Endothelial cell of umbilical vein (primary cell): ENCODE results near the gene SYK. TPM values are rescaled to one million over a fixed set of nuclear protein-coding genes. Genes with fewer than 3 reads are reported as not detected.

Experiments
- BruUV-seq: library from RNA; stranded (reverse); fragments of 400-500 nt; replicated peaks from 2 replicates; lab custom pipeline; 2021; lab: Mats Ljungman, UMichigan
- CTCF ChIA-PET: fragments of 300-600, 350-600 bp; sonication (Branson Sonifier 250); formaldehyde crosslinking; loops from one replicate; lab custom pipeline; 2021; ENCODE audit warnings: antibody characterized with exemption, inconsistent platforms; lab: Charles Lee
- POLR2A ChIA-PET: fragments of 300-600, 350-600 bp; sonication (Branson Sonifier 250); formaldehyde crosslinking; loops from one replicate; lab custom pipeline; 2021; ENCODE audit warnings: antibody characterized with exemption, inconsistent platforms; lab: Charles Lee
- DNase-seq: peaks from one replicate; pipeline ENCODE4 v3.0.0-alpha.2; 2011; ENCODE audit warnings: low read depth, low spot score
- FAIRE-seq: peaks from 2 replicates; lab custom pipeline; 2011; peaks lifted over from hg19 to GRCh38; lab: Jason Lieb, UNC
- H2AFZ ChIP-seq: 2 replicates; pipeline ENCODE4 v1.6.0; 2012; ENCODE audit warnings: low read depth, low read length, control low read depth, inconsistent platforms
- H3K27ac ChIP-seq: 2 replicates; pipeline ENCODE4 v1.5.1; 2011; ENCODE audit warnings: low read depth, mild to moderate bottlenecking, control low read depth, low read length, moderate library complexity; ENCODE audit not compliant: insufficient read depth
- H3K27me3 ChIP-seq, 2 experiments: 2 replicates each; pipeline versions ENCODE4 v1.6.0 to v1.6.1; 2011; ENCODE audit warnings: low read length in 2 of 2, mixed read lengths in 1 of 2; ENCODE audit not compliant: control insufficient read depth in 2 of 2, insufficient read depth in 2 of 2
- H3K36me3 ChIP-seq, 2 experiments: 2 replicates in 1 of 2; 3 replicates in 1 of 2; pipeline ENCODE4 v1.5.1; 2011; ENCODE audit warnings: low read length in 2 of 2, mild to moderate bottlenecking in 1 of 2, moderate library complexity in 1 of 2; ENCODE audit not compliant: control insufficient read depth in 2 of 2, insufficient read depth in 2 of 2; ENCODE audit errors: extremely low read depth in 1 of 2
- H3K4me1 ChIP-seq: 3 replicates; pipeline ENCODE4 v1.5.1; 2011; ENCODE audit warnings: mild to moderate bottlenecking, low read length; ENCODE audit not compliant: control insufficient read depth, insufficient read depth; ENCODE audit errors: extremely low read depth
- H3K4me2 ChIP-seq: 2 replicates; pipeline ENCODE4 v1.6.1; 2011; ENCODE audit warnings: low read length, control low read depth, mixed read lengths; ENCODE audit not compliant: insufficient read depth
- H3K4me3 ChIP-seq, 3 experiments: fragments of 200-600 bp in 1 of 3; sonication (generic), shearing (Covaris generic) in 1 of 3; replicated peaks in 1 of 3; 2 replicates each; pipeline ENCODE4 v1.5.1; 2011 to 2016; ENCODE audit warnings: control low read depth in 3 of 3, low read length in 3 of 3, mild to moderate bottlenecking in 2 of 3, inconsistent platforms in 1 of 3, low read depth in 1 of 3, moderate library complexity in 1 of 3; ENCODE audit not compliant: insufficient read depth in 1 of 3
- H3K79me2 ChIP-seq: 2 replicates; pipeline ENCODE4 v1.6.0; 2012; ENCODE audit warnings: low read length, inconsistent platforms; ENCODE audit not compliant: control insufficient read depth, insufficient read depth
- H3K9ac ChIP-seq: replicated peaks from 2 replicates; pipeline ENCODE3; 2011; ENCODE audit warnings: low read length, control low read depth; ENCODE audit not compliant: insufficient read depth; ENCODE audit errors: extremely low read depth
- H3K9me1 ChIP-seq: replicated peaks from 3 replicates; pipeline ENCODE4 v1.6.0; 2011; ENCODE audit warnings: mild to moderate bottlenecking, low read length; ENCODE audit not compliant: control insufficient read depth, insufficient read depth; ENCODE audit errors: extremely low read depth
- H3K9me3 ChIP-seq: replicated peaks from 2 replicates; pipeline ENCODE4 v1.5.1; 2012; ENCODE audit warnings: low read length, inconsistent platforms; ENCODE audit not compliant: control insufficient read depth, insufficient read depth
- H4K20me1 ChIP-seq: replicated peaks from 2 replicates; pipeline ENCODE3; 2011; ENCODE audit warnings: mild to moderate bottlenecking, low read length; ENCODE audit not compliant: control insufficient read depth, insufficient read depth; ENCODE audit errors: extremely low read depth
- EZH2 ChIP-seq: IDR thresholded peaks from 2 replicates; pipeline ENCODE4 v1.6.1; 2012; ENCODE audit warnings: borderline replicate concordance, low read depth, mild to moderate bottlenecking, moderate library complexity, low read length, inconsistent platforms; ENCODE audit not compliant: severe bottlenecking
- FOS ChIP-seq: IDR thresholded peaks from 2 replicates; pipeline ENCODE4 v1.6.1; 2011; ENCODE audit warnings: mild to moderate bottlenecking, low read length, moderate library complexity, borderline replicate concordance; ENCODE audit not compliant: insufficient read depth
- GATA2 ChIP-seq: IDR thresholded peaks from 2 replicates; pipeline ENCODE4 v1.7.0; 2011; ENCODE audit warnings: low read depth, mild to moderate bottlenecking, moderate library complexity, mixed read lengths, low read length; ENCODE audit not compliant: insufficient read length, insufficient read depth
- JUN ChIP-seq: IDR thresholded peaks from 2 replicates; pipeline ENCODE4 v1.6.1; 2011; ENCODE audit warnings: borderline replicate concordance, low read depth; ENCODE audit not compliant: insufficient read length, insufficient read depth
- MYC ChIP-seq: IDR thresholded peaks from one replicate; pipeline ENCODE4 v1.6.1; 2011; ENCODE audit warnings: mild to moderate bottlenecking, low read depth, low read length
- POLR2A ChIP-seq: IDR thresholded peaks from 2 replicates; pipeline ENCODE4 v1.6.1; 2012; ENCODE audit warnings: low read depth, mild to moderate bottlenecking, control low read depth, low read length
- POLR2AphosphoS5 ChIP-seq: IDR thresholded peaks from 2 replicates; pipeline ENCODE4 v1.6.1; 2012; ENCODE audit warnings: low read depth, mild to moderate bottlenecking, control low read depth, low read length, moderate library complexity; ENCODE audit not compliant: insufficient read depth
- dilution Hi-C: fragments of 300-500 bp; cut with MboI; formaldehyde crosslinking; loops from one replicate; pipeline ENCODE4 v1.15.0; 2019; ENCODE audit warnings: low sequenced_read_pairs; ENCODE audit not compliant: extremely low pct_ligation_motif_present
- intact Hi-C: fragments of 100-400 bp; cut with micrococcal nuclease; formaldehyde crosslinking; loops from one replicate; pipeline ENCODE4 v1.10.0; 2022
- polyA plus RNA-seq, 4 experiments: library from polyadenylated mRNA; depleted of rRNA in 3 of 4; stranded (reverse) in 3 of 4; unstranded in 1 of 4; fragments of >200 nt; gene quantifications; 2 replicates each; pipeline versions ENCODE4 v1.2.1 to v1.2.3, GENCODE V29; 2011 to 2012; ENCODE audit warnings: missing spikeins in 1 of 4
- total RNA-seq: library from RNA; stranded (reverse); gene quantifications from 2 replicates; pipeline ENCODE4 v1.2.3, GENCODE V29; 2021
- TF ChIP-seq, protein P1 (sequence below), 2 donors: IDR thresholded peaks; 1 replicate in 1 of 2; 2 replicates in 1 of 2; pipeline ENCODE4 v1.5.1; 2011; ENCODE audit warnings: low read length in 2 of 2, mild to moderate bottlenecking in 2 of 2, moderate library complexity in 2 of 2, control low read depth in 1 of 2, inconsistent platforms in 1 of 2, low read depth in 1 of 2; ENCODE audit not compliant: insufficient read depth in 1 of 2; ENCODE audit errors: extremely low read depth in 1 of 2
- TF ChIP-seq, protein P2 (sequence below): IDR thresholded peaks from 2 replicates; pipeline ENCODE4 v1.6.1; 2011; ENCODE audit not compliant: insufficient read depth, insufficient read length

The SYK gene
- total and polyA plus RNA-seq, 2 donors (not counting 3 experiments of a cell fraction or from before 2014, with no cell fraction given), result not detected

DNA sequence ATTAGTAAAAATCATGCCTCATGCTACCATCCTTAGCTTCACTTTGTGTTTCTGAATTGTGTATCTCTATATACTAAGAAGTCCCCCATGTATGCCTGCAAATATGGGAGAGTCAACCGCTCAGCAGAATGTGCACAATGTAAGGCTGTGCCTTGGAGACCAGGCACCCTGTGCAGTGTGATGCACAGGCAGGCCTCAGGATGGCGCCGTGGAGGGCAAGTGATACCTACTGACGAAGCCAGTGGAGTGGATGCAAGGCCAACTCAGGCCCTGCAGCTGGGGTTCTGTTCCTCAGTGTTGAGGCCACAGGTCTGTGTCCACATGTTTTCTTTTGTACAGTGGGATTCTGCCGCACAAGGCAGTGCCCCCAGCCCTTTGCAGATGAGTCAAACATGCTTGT is 28.4 kb downstream of the SYK start:
- DNase-seq, result no peak
- FAIRE-seq, result no peak
- H2AFZ ChIP-seq, result no peak overlapping the region
- no peak overlapping the region for H3K27ac ChIP-seq
- dilution Hi-C loops (no loop called here), intact Hi-C loops (no loop called here)
- no TSS peak for BruUV-seq
- H3K4me1 ChIP-seq, result no peaks in the 10 kb centered on the region
- no peak overlapping the region for H3K9ac ChIP-seq
- H3K79me2 ChIP-seq, result no peaks in the 10 kb centered on the region
- no peaks in the 10 kb centered on the region for H3K27me3 ChIP-seq
- no peaks in the 10 kb centered on the region for H4K20me1 ChIP-seq
- H3K9me3 ChIP-seq, result no peaks in the 10 kb centered on the region
- TF ChIP-seq, protein P1, sequence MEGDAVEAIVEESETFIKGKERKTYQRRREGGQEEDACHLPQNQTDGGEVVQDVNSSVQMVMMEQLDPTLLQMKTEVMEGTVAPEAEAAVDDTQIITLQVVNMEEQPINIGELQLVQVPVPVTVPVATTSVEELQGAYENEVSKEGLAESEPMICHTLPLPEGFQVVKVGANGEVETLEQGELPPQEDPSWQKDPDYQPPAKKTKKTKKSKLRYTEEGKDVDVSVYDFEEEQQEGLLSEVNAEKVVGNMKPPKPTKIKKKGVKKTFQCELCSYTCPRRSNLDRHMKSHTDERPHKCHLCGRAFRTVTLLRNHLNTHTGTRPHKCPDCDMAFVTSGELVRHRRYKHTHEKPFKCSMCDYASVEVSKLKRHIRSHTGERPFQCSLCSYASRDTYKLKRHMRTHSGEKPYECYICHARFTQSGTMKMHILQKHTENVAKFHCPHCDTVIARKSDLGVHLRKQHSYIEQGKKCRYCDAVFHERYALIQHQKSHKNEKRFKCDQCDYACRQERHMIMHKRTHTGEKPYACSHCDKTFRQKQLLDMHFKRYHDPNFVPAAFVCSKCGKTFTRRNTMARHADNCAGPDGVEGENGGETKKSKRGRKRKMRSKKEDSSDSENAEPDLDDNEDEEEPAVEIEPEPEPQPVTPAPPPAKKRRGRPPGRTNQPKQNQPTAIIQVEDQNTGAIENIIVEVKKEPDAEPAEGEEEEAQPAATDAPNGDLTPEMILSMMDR (IDR thresholded peaks at IDR 0.05; ENCODE audit: extremely low read depth in 1 of 2, insufficient read depth in 1 of 2, low read depth in 1 of 2, low read length in 2 of 2), result no peak
- TF ChIP-seq POLR2A (no peak), JUN (no peak), POLR2AphosphoS5 (no peak), EZH2 (no peak), FOS (no peak), GATA2 (no peak), MYC (no peak)
- TF ChIP-seq, protein P2, sequence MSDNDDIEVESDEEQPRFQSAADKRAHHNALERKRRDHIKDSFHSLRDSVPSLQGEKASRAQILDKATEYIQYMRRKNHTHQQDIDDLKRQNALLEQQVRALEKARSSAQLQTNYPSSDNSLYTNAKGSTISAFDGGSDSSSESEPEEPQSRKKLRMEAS, result no peak
- no peaks in the 10 kb centered on the region for H3K36me3 ChIP-seq
- H3K4me2 ChIP-seq, result no peak overlapping the region
- no peak overlapping the region for H3K4me3 ChIP-seq
- no peaks in the 10 kb centered on the region for H3K9me1 ChIP-seq
- ChIA-PET POLR2A (no interaction called here), CTCF (no interaction called here)
